Activated T-cell treated with anti-CD3 and anti-CD28 coated beads, Interleukin-2, amount 50 U/mL, for 72 hours (primary cell): ENCODE measurements around the gene LINGO4. TPM values are rescaled to one million over a fixed set of nuclear protein-coding genes. Genes with fewer than 3 reads are reported as not detected.
A peak's percentile ranks its signal among the peaks of the same experiment; 100 is the strongest.
"Not testable (repeated sequence)": the region's sequence is repeated elsewhere in the genome, so short reads cannot be mapped to it uniquely, and the experiment has no call there.

Experiments
- ATAC-seq, 2 donors: fragments of 150-1000 bp; cut with Tn5 transposase; replicated peaks in 1 of 2; 2 replicates each; pipeline ENCODE4 v1.10.0; 2021; ENCODE audit warnings: moderate library complexity in 2 of 2, mild to moderate bottlenecking in 1 of 2
- DNase-seq, 2 donors: peaks; one replicate each; pipeline ENCODE4 v3.0.0; 2021 to 2022; ENCODE audit warnings: mixed read lengths in 1 of 2
- H3K27ac Mint-ChIP-seq: one replicate; pipeline ENCODE4 v1.8.0; 2022; ENCODE audit warnings: mild to moderate bottlenecking, moderate library complexity, mixed read lengths
- H3K27me3 Mint-ChIP-seq: one replicate; pipeline ENCODE4 v1.8.0; 2022; ENCODE audit warnings: low read depth, mixed read lengths
- H3K36me3 Mint-ChIP-seq, 2 donors: one replicate each; pipeline ENCODE4 v1.8.0; 2022; ENCODE audit warnings: mixed read lengths in 2 of 2, mild to moderate bottlenecking in 1 of 2; ENCODE audit not compliant: insufficient read depth in 2 of 2
- H3K4me1 Mint-ChIP-seq: one replicate; pipeline ENCODE4 v1.8.0; 2022; ENCODE audit warnings: low read depth, mixed read lengths
- H3K4me3 Mint-ChIP-seq, 2 donors: one replicate each; pipeline ENCODE4 v1.8.0; 2022; ENCODE audit warnings: mild to moderate bottlenecking in 2 of 2, mixed read lengths in 2 of 2, moderate library complexity in 2 of 2
- H3K9me3 Mint-ChIP-seq, 2 donors: one replicate each; pipeline ENCODE4 v1.8.0; 2022; ENCODE audit warnings: mixed read lengths in 2 of 2
- total RNA-seq, 2 donors: library from RNA; stranded (reverse); gene quantifications; one replicate each; pipeline ENCODE4 v1.2.3, GENCODE V29; 2022

LINGO4 gene
- total RNA-seq, 2 donors from 2014 or later = 0.19 to 0.88 TPM

- not testable (repeated sequence) for H3K4me3 Mint-ChIP-seq, H3K9me3 Mint-ChIP-seq, H3K27me3 Mint-ChIP-seq, H3K27ac Mint-ChIP-seq, H3K4me1 Mint-ChIP-seq, ATAC-seq, DNase-seq, H3K36me3 Mint-ChIP-seq
Observed at GRCh38 chr1:151782026-151782425, 23.2 kb downstream of the LINGO4 start.

GRCh38 chr1:151780736-151781135 is 24.5 kb downstream of the LINGO4 start:
- not testable (repeated sequence) for DNase-seq, H3K27me3 Mint-ChIP-seq, H3K9me3 Mint-ChIP-seq, H3K4me3 Mint-ChIP-seq, ATAC-seq, H3K27ac Mint-ChIP-seq, H3K4me1 Mint-ChIP-seq, H3K36me3 Mint-ChIP-seq

DNA sequence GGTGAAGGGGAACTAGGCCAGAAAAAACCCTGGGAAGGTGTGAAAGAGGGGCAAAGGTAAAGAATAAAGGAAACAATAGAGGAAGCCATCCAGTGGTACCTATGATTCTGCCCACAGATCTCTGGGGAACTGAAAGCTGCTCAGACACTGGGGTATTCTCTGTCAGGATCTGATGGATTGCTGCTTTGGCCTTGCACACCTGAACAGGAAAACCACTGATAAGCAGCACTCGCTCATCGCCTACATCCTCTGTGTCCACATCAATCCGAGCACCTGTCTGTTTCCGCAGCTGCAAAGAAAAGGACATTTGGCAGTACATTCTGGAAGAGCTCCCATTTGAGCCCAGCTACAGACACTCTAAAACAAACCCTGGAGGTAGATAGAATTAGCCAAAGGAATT is 25.4 kb downstream of the LINGO4 start:
- Mint-ChIP-seq H3K36me3 (peaks cover 3 to 5% of the 10 kb centered on the region in 2 donors), H3K4me3 (no peak overlapping the region), H3K4me1 (no peaks in the 10 kb centered on the region), H3K27ac (no peak overlapping the region), H3K9me3 (no peaks in the 10 kb centered on the region), H3K27me3 (no peaks in the 10 kb centered on the region)
- DNase-seq (no peak), ATAC-seq (no peak)

GRCh38 chr1:151777317-151777716 is 27.9 kb downstream of the LINGO4 start:
- DNase-seq = no peak
- Mint-ChIP-seq H3K9me3 (no peaks in the 10 kb centered on the region), H3K4me1 (no peaks in the 10 kb centered on the region), H3K4me3 (no peak overlapping the region), H3K27me3 (no peaks in the 10 kb centered on the region), H3K27ac (no peak overlapping the region), H3K36me3 (peaks cover 3 to 5% of the 10 kb centered on the region in 2 donors)
- ATAC-seq = no peak

- no peaks in the 10 kb centered on the region for H3K27me3 Mint-ChIP-seq
- no peaks in the 10 kb centered on the region for H3K4me1 Mint-ChIP-seq
- H3K9me3 Mint-ChIP-seq = no peaks in the 10 kb centered on the region
- H3K36me3 Mint-ChIP-seq = peaks cover 3 to 5% of the 10 kb centered on the region in 2 donors
- DNase-seq = no peak
- no peak overlapping the region for H3K4me3 Mint-ChIP-seq
- ATAC-seq = no peak
- H3K27ac Mint-ChIP-seq = no peak overlapping the region
Observed at GRCh38 chr1:151776665-151777062, 28.6 kb downstream of the LINGO4 start.

- Mint-ChIP-seq H3K9me3 (no peaks in the 10 kb centered on the region), H3K4me1 (no peaks in the 10 kb centered on the region), H3K27me3 (no peaks in the 10 kb centered on the region), H3K36me3 (peaks cover 0 to 5% of the 10 kb centered on the region in 2 donors), H3K27ac (no peak overlapping the region), H3K4me3 (no peak overlapping the region)
- ATAC-seq (no peak), DNase-seq (no peak)
Observed at GRCh38 chr1:151775894-151776664, 29.1 kb downstream of the LINGO4 start.

DNA sequence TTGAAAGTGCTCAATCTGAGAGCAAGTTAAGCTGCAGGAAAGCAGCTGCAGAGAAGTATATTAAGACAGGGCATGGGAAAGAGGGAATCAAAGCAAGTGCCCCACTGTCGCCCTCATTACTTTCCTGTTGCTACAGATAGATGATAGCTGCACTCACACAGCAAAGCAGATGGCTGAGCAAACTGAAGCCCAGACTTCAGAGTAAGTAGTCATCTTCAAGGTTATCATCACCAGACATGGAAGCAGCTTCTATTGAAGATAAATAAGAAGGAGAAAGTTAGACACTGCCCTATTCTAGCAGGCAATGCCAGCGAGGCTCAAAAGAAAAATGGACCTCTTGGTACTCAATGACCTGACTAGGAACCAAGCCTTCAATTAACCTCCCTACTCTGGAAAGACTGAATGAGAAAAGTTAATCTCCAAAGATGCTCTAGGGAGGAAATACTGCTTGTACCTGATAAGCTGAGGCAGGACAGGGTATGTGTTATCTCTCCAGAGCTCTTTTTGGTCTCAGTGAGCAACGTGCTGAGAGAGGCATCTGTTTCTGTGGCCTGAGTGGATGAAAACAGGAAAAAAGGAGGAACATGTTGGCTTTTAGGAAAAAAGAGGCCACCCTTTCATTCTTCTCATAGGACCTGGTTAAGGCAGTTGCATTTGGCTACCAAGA is 30.8 kb downstream of the LINGO4 start:
- DNase-seq (no peak), ATAC-seq (no peak)
- Mint-ChIP-seq H3K36me3 (peaks cover 0 to 2% of the 10 kb centered on the region in 2 donors), H3K9me3 (no peaks in the 10 kb centered on the region), H3K27ac (no peak overlapping the region), H3K4me3 (no peak overlapping the region), H3K4me1 (no peaks in the 10 kb centered on the region), H3K27me3 (no peaks in the 10 kb centered on the region)

GRCh38 chr1:151773702-151774101 is 31.5 kb downstream of the LINGO4 start:
- no peaks in the 10 kb centered on the region for H3K36me3 Mint-ChIP-seq
- ATAC-seq = peak in 1 of 2 donors; percentile 61
- H3K27ac Mint-ChIP-seq = no peak overlapping the region

DNA sequence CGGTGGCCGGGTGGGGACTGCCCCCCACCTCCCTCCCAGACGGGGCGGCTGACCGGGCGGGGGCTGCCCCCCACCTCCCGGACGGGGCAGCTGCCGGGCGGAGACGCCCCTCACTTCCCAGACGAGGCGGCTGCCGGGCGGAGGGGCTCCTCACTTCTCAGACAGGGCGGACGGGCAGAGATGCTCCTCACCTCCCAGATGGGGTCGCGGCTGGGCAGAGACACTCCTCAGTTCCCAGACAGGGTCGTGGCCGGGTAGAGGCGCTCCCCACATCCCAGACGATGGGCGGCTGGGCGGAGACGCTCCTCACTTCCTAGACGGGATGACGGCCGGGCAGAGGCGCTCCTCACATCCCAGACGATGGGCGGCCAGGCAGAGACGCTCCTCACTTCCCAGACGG is 35.9 kb downstream of the LINGO4 start:
- H3K4me1 Mint-ChIP-seq, H3K27me3 Mint-ChIP-seq, H3K36me3 Mint-ChIP-seq, H3K27ac Mint-ChIP-seq, H3K9me3 Mint-ChIP-seq, DNase-seq, ATAC-seq, H3K4me3 Mint-ChIP-seq: not testable (repeated sequence)

More at GRCh38 chr1:151773702-151774101, 31.5 kb downstream of the LINGO4 start:
- no peak overlapping the region for H3K4me3 Mint-ChIP-seq
- H3K4me1 Mint-ChIP-seq = no peaks in the 10 kb centered on the region
- no peaks in the 10 kb centered on the region for H3K27me3 Mint-ChIP-seq
- DNase-seq = no peak
- H3K9me3 Mint-ChIP-seq = no peaks in the 10 kb centered on the region

DNA sequence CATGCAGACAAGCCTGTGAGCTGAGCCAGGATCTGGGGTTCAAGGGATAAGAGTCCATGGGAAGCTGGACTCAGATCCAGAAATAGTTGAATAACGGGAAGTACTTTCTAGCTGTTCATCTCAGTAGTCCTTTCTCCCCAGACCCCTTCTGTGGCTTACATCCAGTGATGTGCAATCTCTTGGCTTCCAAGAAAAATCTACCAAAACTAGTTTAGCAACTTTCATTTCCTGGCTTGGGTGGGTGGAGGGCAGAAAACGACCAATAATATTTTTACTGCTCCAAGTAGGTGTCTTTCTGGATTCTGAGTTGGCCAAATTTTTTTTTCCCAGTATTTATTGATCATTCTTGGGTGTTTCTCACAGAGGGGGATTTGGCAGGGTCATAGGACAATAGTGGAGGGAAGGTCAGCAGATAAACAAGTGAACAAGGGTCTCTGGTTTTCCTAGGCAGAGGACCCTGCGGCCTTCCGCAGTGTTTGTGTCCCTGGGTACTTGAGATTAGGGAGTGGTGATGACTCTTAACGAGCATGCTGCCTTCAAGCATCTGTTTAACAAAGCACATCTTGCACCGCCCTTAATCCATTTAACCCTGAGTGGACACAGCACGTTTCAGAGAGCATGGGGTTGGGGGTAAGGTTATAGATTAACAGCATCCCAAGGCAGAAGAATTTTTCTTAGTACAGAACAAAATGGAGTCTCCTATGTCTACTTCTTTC is 36.7 kb downstream of the LINGO4 start:
- H3K27me3 Mint-ChIP-seq, ATAC-seq, H3K4me3 Mint-ChIP-seq, H3K27ac Mint-ChIP-seq, H3K36me3 Mint-ChIP-seq, H3K9me3 Mint-ChIP-seq, DNase-seq: not testable (repeated sequence)
- H3K4me1 Mint-ChIP-seq = peaks cover 11% of the 10 kb centered on the region

DNA sequence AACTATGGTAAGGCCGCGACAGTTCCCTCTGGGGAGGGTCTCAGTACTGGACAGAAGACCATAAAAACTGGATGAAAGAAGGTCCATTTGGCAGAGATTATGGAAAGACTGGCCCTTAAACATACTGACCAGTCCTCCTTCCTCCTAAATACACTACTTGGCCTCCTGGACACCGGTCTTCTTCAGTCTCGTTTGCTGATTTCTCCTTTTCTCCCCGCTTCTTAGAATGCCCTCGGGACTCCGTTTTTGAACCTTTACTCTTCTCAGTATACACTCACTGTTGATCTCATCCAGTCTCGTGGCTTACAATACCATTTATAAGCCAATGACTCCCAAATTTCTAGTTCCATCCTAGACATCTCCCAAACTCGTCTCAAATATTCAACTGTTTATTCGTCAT is 41.2 kb downstream of the LINGO4 start:
- Mint-ChIP-seq H3K9me3 (no peaks in the 10 kb centered on the region), H3K4me3 (peak overlapping the region; percentile 97), H3K36me3 (peaks cover 2 to 9% of the 10 kb centered on the region in 2 donors), H3K27me3 (no peaks in the 10 kb centered on the region), H3K4me1 (peaks cover 33% of the 10 kb centered on the region), H3K27ac (peak overlapping the region; percentile 98)
- DNase-seq (no peak), ATAC-seq (no peak)

DNA sequence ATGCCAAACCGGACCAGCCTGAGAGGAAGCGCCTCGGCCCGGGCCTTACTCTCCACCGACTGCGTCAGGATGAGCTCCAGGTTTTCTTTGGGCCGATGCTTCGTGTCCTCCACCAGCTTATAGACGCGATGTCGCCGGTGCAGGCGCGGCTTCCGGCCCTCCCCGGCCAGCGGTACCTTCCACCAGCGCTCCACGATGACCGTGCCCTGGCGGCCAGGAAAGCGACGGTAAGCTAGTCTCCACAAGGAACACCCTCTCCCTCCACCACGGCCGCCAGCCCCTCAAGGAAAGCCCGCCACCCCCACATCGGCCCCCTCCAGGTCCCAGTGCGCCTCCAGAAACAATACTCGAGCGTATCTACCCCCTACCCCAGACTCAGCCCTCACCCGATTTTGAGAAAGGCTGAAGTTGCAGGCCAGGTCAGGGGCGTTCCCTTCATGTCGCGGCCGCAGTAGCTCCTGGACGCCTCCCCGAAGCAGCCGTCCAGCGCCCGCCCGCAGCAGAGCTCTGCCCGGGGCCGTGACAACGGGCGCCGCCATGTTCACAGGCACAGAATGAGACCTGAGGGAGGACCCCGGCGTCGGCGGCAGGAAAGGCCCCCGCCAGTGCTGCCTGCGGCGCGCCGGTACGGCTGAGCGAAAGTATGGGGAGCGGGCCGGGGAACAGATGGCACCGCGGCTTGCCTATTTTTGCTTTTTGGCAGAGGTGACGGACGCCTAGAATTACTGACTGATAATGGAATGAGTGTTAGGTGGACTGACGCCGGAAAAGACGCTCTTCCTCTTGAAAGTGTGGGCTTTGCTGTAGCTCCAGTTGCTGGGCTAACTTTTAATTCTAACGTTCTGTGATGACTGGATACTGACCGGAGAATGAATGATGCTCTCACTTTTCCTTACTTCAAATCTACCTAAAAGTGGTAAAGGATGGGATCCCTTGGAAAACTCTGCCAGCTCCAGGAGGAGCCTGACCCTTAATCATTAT is 42.0 kb downstream of the LINGO4 start, which contains the start of gene MRPL9:
Gene MRPL9 (minus strand): TSS at position 556 of the 981 bp plus-strand sequence. CDS start 17 bp downstream, at position 539.
- Mint-ChIP-seq H3K4me1 (peaks cover 33% of the 10 kb centered on the region), H3K9me3 (no peaks in the 10 kb centered on the region), H3K27me3 (no peaks in the 10 kb centered on the region), H3K27ac (peak within 1 kb of the TSS; percentile 98), H3K36me3 (peaks cover 2 to 9% of the 10 kb centered on the region in 2 donors), H3K4me3 (peak within 1 kb of the TSS; percentile 97)
- peak; percentile 99 to 100 for ATAC-seq
- DNase-seq = peak; percentile 91 to 92
